ENCODE data around the gene TTLL9.

- TF ChIP-seq CTCF (IDR thresholded peaks at IDR 0.05) (no peak), POLR2A (IDR thresholded peaks at IDR 0.05) (no peak)
Measured at GRCh38 chr20:31831211-31831610, 39.2 kb upstream of the TTLL9 start.

Data from lower leg skin (tissue), 3 donors.